Measurements from ENCODE around the gene AKT3. TPM values are rescaled to one million over a fixed set of nuclear protein-coding genes. Genes with fewer than 3 reads are reported as not detected.

Gene AKT3
- total RNA-seq, 1 experiment from 2014 or later = 55.0 TPM

DNA sequence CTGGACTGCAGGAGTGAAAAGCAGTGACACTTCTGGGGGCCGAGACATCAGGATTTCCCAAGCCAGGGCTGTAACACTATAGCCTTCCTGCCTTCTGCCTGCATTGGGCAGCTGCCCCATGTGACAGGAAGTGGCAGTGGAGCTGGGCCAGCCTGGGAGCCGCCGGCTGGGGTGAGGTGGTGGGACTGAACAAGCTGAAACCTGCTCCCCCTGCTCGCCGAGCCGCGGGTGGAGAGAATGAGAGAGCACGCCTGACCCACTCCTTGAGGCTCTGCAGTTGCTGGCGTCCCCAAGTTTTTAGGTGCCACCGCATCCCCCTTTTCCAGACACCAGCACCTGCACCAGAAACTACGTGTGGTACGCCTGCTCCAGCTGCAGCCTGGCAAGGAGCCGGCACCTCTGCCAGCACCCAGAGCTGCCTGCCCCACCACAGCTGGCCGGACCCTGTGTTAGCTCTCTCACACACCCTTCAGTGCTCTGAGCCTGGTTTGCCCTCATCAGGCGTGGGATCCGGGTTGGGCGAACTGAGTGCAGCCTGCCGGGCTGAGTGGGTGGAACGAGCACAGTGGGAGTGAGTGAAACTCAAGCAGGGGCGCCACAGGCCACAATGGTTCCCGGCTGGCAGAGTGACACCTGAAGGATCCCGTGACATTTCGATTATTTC is 119.4 kb downstream of the AKT3 start:
- no peak overlapping the region for H3K27ac ChIP-seq
- DNase-seq (ENCODE audit: low read depth in 1 of 2, low spot score in 2 of 2) = no peak
- no peaks in the 10 kb centered on the region for H3K4me1 ChIP-seq (replicated peaks)
- H3K36me3 ChIP-seq = peaks cover 14% of the 10 kb centered on the region
- no peaks in the 10 kb centered on the region for H3K9me3 ChIP-seq (replicated peaks)
- H3K4me3 ChIP-seq = no peak overlapping the region
- H3K27me3 ChIP-seq (replicated peaks) = no peaks in the 10 kb centered on the region

DNA sequence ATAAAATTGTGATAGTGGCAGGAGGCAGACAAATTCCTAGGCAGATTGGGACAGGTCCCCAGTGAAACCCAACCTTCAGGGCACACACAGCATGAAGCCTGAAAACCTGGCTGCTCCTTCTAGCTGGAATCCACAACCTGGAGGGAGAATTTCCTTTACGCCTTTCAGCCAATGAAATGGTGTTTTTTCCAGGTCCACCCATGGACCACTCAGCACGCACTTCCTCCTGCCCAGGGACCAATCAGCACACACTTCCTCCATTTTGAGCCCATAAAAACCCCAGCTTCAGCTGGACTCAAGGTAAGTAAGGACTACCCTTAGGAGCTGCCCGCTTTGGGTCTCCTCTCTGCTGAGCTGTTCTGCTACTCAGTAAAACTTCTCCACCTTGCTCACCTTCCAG is 120.1 kb downstream of the AKT3 start:
- H3K4me1 ChIP-seq (replicated peaks) = no peaks in the 10 kb centered on the region
- H3K27ac ChIP-seq = no peak overlapping the region
- H3K9me3 ChIP-seq (replicated peaks) = no peaks in the 10 kb centered on the region
- no peaks in the 10 kb centered on the region for H3K27me3 ChIP-seq (replicated peaks)
- H3K4me3 ChIP-seq = no peak overlapping the region
- no peak for DNase-seq (ENCODE audit: low read depth in 1 of 2, low spot score in 2 of 2)
- H3K36me3 ChIP-seq = peaks cover 14% of the 10 kb centered on the region

DNA sequence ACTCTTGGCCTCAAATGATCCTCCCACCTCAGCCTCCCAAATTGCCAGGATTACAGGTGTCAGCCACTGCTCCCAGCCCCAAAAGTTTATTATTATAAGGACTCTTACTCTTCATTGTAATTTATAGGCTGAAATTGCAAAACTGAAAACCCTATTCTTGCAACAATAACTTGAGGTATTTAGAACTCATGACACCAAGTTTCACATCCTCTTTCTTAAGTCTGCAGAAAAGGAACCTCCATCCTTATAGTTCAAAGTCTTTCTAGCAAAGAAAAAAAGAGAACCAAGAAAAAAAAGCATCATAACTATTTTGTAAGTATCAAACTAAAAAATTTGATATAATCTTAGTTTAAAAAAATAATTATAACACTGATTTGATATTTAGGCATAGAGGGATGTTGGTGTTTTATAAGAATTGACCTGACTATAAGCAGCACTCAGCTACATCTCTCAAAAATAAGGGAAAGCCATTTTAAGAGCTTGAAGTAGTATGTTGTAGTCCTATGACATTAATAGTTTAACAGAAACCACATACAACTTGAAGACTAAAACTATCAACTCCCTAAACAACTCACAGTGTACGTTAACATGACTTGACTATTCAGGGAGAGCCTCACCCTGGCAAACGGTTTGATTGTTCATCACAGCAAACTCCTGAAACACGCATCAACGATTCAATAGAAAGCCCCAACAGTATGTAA is 122.4 kb downstream of the AKT3 start:
- H3K27me3 ChIP-seq (replicated peaks) = no peaks in the 10 kb centered on the region
- no peak overlapping the region for H3K4me3 ChIP-seq
- no peak overlapping the region for H3K27ac ChIP-seq
- H3K4me1 ChIP-seq (replicated peaks) = peaks cover 10% of the 10 kb centered on the region; the same call in 1 of the 2 replicates
- DNase-seq (ENCODE audit: low read depth in 1 of 2, low spot score in 2 of 2) = no peak
- peaks cover 11% of the 10 kb centered on the region; the same call in 1 of the 2 replicates for H3K36me3 ChIP-seq
- H3K9me3 ChIP-seq (replicated peaks) = no peaks in the 10 kb centered on the region

DNA sequence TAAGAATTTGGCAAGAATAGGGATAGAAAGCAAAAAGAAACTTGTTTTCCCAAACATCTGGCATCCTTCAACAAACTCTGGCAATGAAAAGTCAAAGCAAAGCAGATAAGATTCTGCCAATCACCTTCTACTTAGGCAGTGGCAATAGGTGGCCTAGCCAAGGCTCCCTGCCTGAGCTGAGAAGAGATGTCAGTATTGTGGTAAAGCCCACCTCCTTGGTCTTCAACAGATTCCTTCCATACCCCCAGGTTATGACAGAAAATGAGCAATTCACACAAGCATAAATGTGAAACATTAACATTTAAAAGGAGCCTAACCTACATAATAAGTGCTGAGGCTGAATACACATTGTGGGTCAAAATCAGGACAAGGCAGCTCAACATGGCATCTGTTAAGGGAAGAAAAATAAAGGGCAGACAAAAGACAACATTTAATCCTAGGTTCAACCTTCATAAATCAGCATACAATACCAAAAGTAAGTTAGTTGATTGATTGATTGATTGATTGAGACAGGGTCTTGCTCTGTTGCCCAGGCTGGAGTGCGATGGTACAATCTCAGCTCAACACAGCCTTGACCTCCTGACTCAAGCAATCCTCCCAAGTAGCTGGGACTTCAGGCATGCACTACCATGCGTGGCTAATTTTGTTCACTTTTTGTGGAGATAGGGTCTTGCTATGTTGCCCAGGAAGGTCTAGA is 123.1 kb downstream of the AKT3 start:
- Histone ChIP-seq H3K4me3 (no peak overlapping the region), H3K9me3 (replicated peaks) (no peaks in the 10 kb centered on the region), H3K36me3 (peaks cover 11% of the 10 kb centered on the region; the same call in 1 of the 2 replicates), H3K4me1 (replicated peaks) (peaks cover 10% of the 10 kb centered on the region; the same call in 1 of the 2 replicates), H3K27me3 (replicated peaks) (no peaks in the 10 kb centered on the region), H3K27ac (no peak overlapping the region)
- no peak for DNase-seq (ENCODE audit: low read depth in 1 of 2, low spot score in 2 of 2)

DNA sequence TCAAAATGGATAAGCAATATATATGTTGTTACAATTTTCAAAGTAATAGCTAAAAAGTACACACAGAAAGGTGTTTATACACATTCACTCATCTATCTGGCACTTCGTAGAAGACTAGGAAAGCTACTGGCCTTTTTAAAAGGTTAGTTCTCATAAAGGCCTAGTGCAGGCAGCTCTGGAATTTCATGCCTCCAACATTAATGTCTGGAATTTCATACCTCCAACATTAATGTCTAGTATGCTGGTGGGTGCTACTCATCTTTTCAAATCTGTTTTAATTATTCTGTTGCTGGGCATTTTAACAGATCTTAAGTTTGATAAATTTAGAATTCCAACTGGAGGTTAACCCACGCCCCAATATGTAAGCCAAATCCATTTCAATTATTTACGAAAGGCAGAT is 124.2 kb downstream of the AKT3 start:
- no peak overlapping the region for H3K27ac ChIP-seq

DNA sequence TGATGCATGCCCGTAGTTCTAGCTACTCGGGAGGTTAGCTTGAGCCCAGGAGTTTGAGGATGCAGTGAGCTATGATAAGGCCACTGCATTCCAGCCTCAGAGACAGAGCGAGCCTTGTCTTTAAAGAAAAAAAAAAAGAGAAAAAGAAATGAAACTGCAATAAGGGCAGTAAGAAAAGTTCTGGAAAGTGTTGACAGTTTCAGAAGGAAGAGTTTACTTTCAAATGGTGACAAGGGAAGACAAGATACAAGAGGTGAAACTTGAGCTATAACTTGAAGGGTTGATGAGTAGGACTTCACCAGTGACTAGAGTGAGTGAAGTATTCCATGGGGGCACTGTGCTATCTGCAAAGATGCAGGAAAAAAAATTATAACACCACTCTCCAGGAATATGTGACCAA is 125.0 kb downstream of the AKT3 start:
- no peak for DNase-seq (ENCODE audit: low read depth in 1 of 2, low spot score in 2 of 2)

More for the DNA sequence above, 124.2 kb downstream of the AKT3 start:
- no peak overlapping the region for H3K4me3 ChIP-seq
- no peak for DNase-seq (ENCODE audit: low read depth in 1 of 2, low spot score in 2 of 2)
- H3K36me3 ChIP-seq = peaks cover 11% of the 10 kb centered on the region; the same call in 1 of the 2 replicates
- no peaks in the 10 kb centered on the region for H3K9me3 ChIP-seq (replicated peaks)
- H3K4me1 ChIP-seq (replicated peaks) = peaks cover 16% of the 10 kb centered on the region; the same call in 1 of the 2 replicates
- H3K27me3 ChIP-seq (replicated peaks) = no peaks in the 10 kb centered on the region

DNA sequence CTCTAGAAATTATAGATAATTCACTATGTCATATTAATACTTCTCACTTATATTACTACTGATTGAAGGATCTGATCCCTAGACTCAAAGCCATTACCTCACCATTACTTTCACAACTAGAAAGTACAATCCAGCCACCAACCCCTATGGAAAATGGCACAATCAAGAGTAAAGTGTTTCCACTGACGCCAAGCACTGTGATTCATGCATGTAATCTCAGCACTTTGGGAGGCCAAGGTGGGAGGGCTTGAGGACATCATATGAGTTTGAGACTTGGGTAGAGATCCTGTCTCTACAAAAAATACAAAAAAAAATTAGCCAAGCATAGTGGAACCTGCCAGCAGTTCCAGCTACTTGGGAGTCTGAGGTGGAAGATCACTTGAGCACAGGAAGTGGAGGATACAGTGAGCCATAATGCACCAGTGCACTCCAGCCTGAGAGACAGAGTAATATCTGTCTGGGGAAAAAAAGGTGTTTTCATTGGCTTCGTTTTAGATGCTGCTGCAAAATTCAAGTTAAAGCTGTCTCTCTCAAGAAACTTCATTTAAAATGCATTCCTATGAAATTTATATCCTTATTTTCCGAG is 126.5 kb downstream of the AKT3 start:
- DNase-seq (ENCODE audit: low read depth in 1 of 2, low spot score in 2 of 2) = no peak
- Histone ChIP-seq H3K27me3 (replicated peaks) (no peaks in the 10 kb centered on the region), H3K36me3 (0 out of 2 replicates have a peak, but pooled peaks cover 4% of the 10 kb centered on the region), H3K27ac (no peak overlapping the region), H3K4me3 (no peak overlapping the region), H3K9me3 (replicated peaks) (no peaks in the 10 kb centered on the region), H3K4me1 (replicated peaks) (peaks cover 33% of the 10 kb centered on the region)

More for the DNA sequence above, 125.0 kb downstream of the AKT3 start:
- no peaks in the 10 kb centered on the region for H3K9me3 ChIP-seq (replicated peaks)
- peaks cover 19% of the 10 kb centered on the region for H3K4me1 ChIP-seq (replicated peaks)
- no peaks in the 10 kb centered on the region for H3K27me3 ChIP-seq (replicated peaks)
- H3K27ac ChIP-seq = no peak overlapping the region
- peaks cover 7% of the 10 kb centered on the region; the same call in 1 of the 2 replicates for H3K36me3 ChIP-seq
- no peak overlapping the region for H3K4me3 ChIP-seq

DNA sequence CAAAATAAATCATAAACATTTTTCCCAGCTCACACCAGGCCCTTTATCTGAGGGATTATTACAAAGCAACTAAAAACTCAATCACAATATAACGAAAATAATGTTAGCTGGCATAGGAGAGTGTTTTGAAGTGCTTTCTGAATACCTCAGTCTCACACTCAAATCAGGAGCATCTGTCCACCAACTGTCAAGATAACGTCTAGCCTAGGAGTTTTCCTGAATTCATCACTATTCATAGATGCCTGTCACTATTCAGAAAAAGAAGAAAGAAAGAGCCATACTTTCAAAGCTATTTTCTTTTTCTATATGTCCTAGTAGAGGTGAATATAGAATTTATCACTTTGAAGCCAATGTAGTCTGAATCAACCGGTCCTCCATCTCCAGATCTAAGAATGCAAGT is 127.0 kb downstream of the AKT3 start:
- peaks cover 4% of the 10 kb centered on the region; the same call in 1 of the 2 replicates for H3K36me3 ChIP-seq
- no peak overlapping the region for H3K4me3 ChIP-seq
- H3K4me1 ChIP-seq (replicated peaks) = peaks cover 38% of the 10 kb centered on the region
- no peaks in the 10 kb centered on the region for H3K9me3 ChIP-seq (replicated peaks)
- DNase-seq (ENCODE audit: low read depth in 1 of 2, low spot score in 2 of 2) = no peak
- no peaks in the 10 kb centered on the region for H3K27me3 ChIP-seq (replicated peaks)
- no peak overlapping the region for H3K27ac ChIP-seq

DNA sequence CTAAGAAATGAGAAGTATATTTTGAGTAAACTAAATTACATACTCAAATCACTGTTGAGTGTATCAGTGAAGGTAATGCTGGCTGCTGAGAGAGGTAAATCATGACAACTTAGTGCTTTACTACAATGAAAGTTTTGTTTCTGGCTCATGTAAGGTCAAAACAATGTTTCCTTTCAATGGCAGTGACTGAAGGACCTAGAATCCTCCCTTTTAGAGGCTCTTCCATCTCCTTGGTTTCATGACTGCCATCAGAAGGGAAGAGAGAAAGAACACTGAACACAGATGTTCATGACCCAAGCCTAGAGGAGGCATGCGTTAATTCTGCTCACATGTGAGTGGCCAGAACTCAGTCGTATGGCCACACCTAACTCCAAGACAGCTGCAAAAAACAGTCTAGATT is 130.6 kb downstream of the AKT3 start:
- no peaks in the 10 kb centered on the region for H3K27me3 ChIP-seq (replicated peaks)
- no peak overlapping the region for H3K4me3 ChIP-seq
- peaks cover 64% of the 10 kb centered on the region for H3K4me1 ChIP-seq (replicated peaks)
- no peaks in the 10 kb centered on the region; the same call in 1 of the 2 replicates for H3K36me3 ChIP-seq
- peak overlapping the region; percentile 99 for H3K27ac ChIP-seq
- no peak for DNase-seq (ENCODE audit: low read depth in 1 of 2, low spot score in 2 of 2)
- H3K9me3 ChIP-seq (replicated peaks) = no peaks in the 10 kb centered on the region

DNA sequence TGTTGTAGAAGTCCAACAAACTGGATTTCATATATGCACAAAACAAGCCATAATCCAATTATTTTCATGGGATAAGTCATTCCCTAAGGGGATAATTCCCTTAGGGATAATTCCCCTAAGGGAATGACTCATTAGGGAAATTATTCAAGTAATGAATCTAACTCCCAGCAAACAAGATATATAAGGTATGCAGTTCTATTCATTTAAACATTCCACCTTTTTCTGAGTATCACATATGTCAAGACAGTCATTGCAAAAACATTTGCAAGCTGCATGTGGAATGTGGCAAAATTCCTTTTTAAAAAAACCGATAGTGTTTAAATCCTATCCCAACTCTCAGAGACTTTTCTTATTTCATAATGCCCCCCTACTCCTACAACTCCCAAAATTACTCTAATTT is 131.2 kb downstream of the AKT3 start:
- Histone ChIP-seq H3K27ac (peak overlapping the region; percentile 99), H3K4me1 (replicated peaks) (peaks cover 70% of the 10 kb centered on the region)

DNA sequence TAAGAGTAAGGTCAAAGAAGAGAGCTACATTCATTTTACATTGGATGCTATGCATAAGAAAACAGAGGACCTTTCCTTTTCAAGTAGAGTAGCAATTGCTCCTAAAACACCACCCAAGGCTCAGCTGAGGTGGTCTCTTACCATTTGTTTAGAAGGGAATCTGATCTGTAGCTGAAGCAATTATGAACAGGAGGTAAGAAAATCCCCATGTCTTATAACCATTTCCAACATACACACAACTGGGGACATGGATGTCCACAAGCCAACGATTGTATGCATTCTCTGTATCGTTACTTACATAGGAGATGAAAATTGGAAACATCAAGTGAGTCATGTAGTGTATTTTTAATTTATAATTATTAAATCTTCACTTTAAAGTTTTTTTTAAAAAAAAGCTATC is 132.0 kb downstream of the AKT3 start:
- Histone ChIP-seq H3K27ac (peak overlapping the region; percentile 99), H3K36me3 (no peaks in the 10 kb centered on the region; the same call in 1 of the 2 replicates), H3K9me3 (replicated peaks) (no peaks in the 10 kb centered on the region), H3K4me1 (replicated peaks) (peaks cover 68% of the 10 kb centered on the region), H3K27me3 (replicated peaks) (no peaks in the 10 kb centered on the region), H3K4me3 (no peak overlapping the region)
- no peak for DNase-seq (ENCODE audit: low read depth in 1 of 2, low spot score in 2 of 2)

More for the DNA sequence above, 131.2 kb downstream of the AKT3 start:
- no peaks in the 10 kb centered on the region for H3K27me3 ChIP-seq (replicated peaks)
- H3K4me3 ChIP-seq = no peak overlapping the region
- H3K36me3 ChIP-seq = no peaks in the 10 kb centered on the region; the same call in 1 of the 2 replicates
- peak in 1 of 2 experiments; percentile 91 for DNase-seq (ENCODE audit: low read depth in 1 of 2, low spot score in 2 of 2)
- no peaks in the 10 kb centered on the region for H3K9me3 ChIP-seq (replicated peaks)

DNA sequence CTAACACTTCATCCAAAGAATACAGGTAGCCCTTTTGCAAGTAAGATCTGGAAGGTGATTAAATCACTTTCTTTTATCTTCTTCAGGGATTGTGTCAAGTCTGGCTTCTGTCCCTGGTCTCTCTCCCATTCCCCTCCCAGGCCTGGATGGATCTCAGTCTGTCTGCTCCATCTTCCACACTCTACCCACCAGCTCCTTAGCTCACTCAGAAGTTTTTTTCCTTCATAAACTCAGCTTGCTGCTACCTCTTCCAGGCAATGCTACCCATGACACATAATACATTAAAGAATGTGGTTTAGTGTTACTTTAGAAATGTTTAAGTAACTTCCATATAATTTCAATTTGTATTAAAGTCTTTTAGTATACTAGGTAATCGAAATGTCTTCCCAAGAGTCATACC is 133.1 kb downstream of the AKT3 start:
- no peak for DNase-seq (ENCODE audit: low read depth in 1 of 2, low spot score in 2 of 2)
- H3K27ac ChIP-seq = peak overlapping the region; percentile 99
- peaks cover 77% of the 10 kb centered on the region for H3K4me1 ChIP-seq (replicated peaks)

DNA sequence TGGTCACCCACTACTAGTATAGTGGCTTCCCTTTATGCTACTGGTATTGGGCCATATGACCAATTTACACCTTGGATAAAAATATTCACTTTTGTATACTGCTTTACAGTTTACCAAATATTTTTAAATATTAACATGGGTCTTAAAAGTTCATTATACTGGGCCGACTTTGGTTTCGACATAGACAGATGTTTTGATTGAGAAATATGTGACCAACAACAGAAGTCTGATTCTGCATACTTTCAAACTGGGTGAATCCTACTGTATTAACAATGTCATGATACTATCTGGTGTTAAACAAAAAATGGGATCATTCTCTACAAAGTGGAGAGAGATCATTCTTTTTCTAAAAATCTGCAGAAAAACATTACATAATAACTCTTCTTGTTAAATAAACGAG is 134.8 kb downstream of the AKT3 start:
- H3K4me1 ChIP-seq (replicated peaks) = peaks cover 75% of the 10 kb centered on the region

More for the DNA sequence above, 133.1 kb downstream of the AKT3 start:
- no peaks in the 10 kb centered on the region; the same call in 1 of the 2 replicates for H3K36me3 ChIP-seq
- H3K4me3 ChIP-seq = no peak overlapping the region
- no peaks in the 10 kb centered on the region for H3K9me3 ChIP-seq (replicated peaks)
- no peaks in the 10 kb centered on the region for H3K27me3 ChIP-seq (replicated peaks)

More for the DNA sequence above, 134.8 kb downstream of the AKT3 start:
- Histone ChIP-seq H3K4me3 (no peak overlapping the region), H3K27ac (no peak overlapping the region; the same call in 1 of the 2 replicates), H3K27me3 (replicated peaks) (no peaks in the 10 kb centered on the region), H3K36me3 (no peaks in the 10 kb centered on the region; the same call in 1 of the 2 replicates), H3K9me3 (replicated peaks) (no peaks in the 10 kb centered on the region)
- DNase-seq (ENCODE audit: low read depth in 1 of 2, low spot score in 2 of 2) = no peak
